Measurements from ENCODE around the gene PDHA1.

Gene PDHA1

GRCh38 chrX:19373351-19373891 is 29.7 kb downstream of the PDHA1 start:
- TF ChIP-seq CTCF (IDR thresholded peaks at IDR 0.05; ENCODE audit: low read length, missing control alignments) = no peak
- no peak for DNase-seq (ENCODE audit: low read depth)
- H3K4me3 ChIP-seq (replicated peaks; ENCODE audit: low read depth, low read length) = no peak overlapping the region

GRCh38 chrX:19375546-19375945 is 31.8 kb downstream of the PDHA1 start:
- no peak overlapping the region for H3K4me3 ChIP-seq (replicated peaks; ENCODE audit: low read depth, low read length)
- no peak for DNase-seq (ENCODE audit: low read depth)
- no peak for TF ChIP-seq CTCF (IDR thresholded peaks at IDR 0.05; ENCODE audit: low read length, missing control alignments)

- no peak for TF ChIP-seq CTCF (IDR thresholded peaks at IDR 0.05; ENCODE audit: low read length, missing control alignments)
- no peak for DNase-seq (ENCODE audit: low read depth)
- no peak overlapping the region for H3K4me3 ChIP-seq (replicated peaks; ENCODE audit: low read depth, low read length)
Measured at GRCh38 chrX:19377799-19378198, 34.1 kb downstream of the PDHA1 start.

- DNase-seq (ENCODE audit: low read depth) = no peak
- H3K4me3 ChIP-seq (replicated peaks; ENCODE audit: low read depth, low read length) = no peak overlapping the region
- TF ChIP-seq CTCF (IDR thresholded peaks at IDR 0.05; ENCODE audit: low read length, missing control alignments) = no peak
Measured at GRCh38 chrX:19381326-19381725, 37.6 kb downstream of the PDHA1 start.

- TF ChIP-seq CTCF (IDR thresholded peaks at IDR 0.05; ENCODE audit: low read length, missing control alignments) = peak; percentile 69
- DNase-seq (ENCODE audit: low read depth) = peak; percentile 36
- no peak overlapping the region for H3K4me3 ChIP-seq (replicated peaks; ENCODE audit: low read depth, low read length)
Measured at GRCh38 chrX:19382555-19383145, 38.9 kb downstream of the PDHA1 start.

GRCh38 chrX:19386679-19387078 is 43.0 kb downstream of the PDHA1 start:
- no peak for TF ChIP-seq CTCF (IDR thresholded peaks at IDR 0.05; ENCODE audit: low read length, missing control alignments)
- no peak for DNase-seq (ENCODE audit: low read depth)
- H3K4me3 ChIP-seq (replicated peaks; ENCODE audit: low read depth, low read length) = no peak overlapping the region

- no peak for DNase-seq (ENCODE audit: low read depth)
- TF ChIP-seq CTCF (IDR thresholded peaks at IDR 0.05; ENCODE audit: low read length, missing control alignments) = no peak
- no peak overlapping the region for H3K4me3 ChIP-seq (replicated peaks; ENCODE audit: low read depth, low read length)
Measured at GRCh38 chrX:19388064-19388679, 44.4 kb downstream of the PDHA1 start.
